PC-3 (cell line): ENCODE measurements around the gene MEGF10. TPM values are rescaled to one million over a fixed set of nuclear protein-coding genes. Genes with fewer than 3 reads are reported as not detected.

Experiments
- ATAC-seq: fragments of 200-7000 bp; cut with Tn5 transposase; 2 replicates; pipeline ENCODE4 v1.9.1; 2020; ENCODE audit warnings: mild to moderate bottlenecking, moderate library complexity
- BruUV-seq: library from RNA; stranded (reverse); fragments of 400-500 nt; replicated peaks from 2 replicates; lab custom pipeline; 2021; lab: Mats Ljungman, UMichigan
- CTCF ChIA-PET: fragments of 300-600 bp; sonication (Branson Sonifier 250); formaldehyde crosslinking; loops from one replicate; lab custom pipeline; 2022; ENCODE audit warnings: antibody characterized with exemption; lab: Charles Lee
- POLR2A ChIA-PET: fragments of 300-600 bp; sonication (Branson Sonifier 250); formaldehyde crosslinking; loops from one replicate; lab custom pipeline; 2022; ENCODE audit warnings: antibody characterized with exemption; ENCODE audit not compliant: unreplicated experiment; lab: Charles Lee
- DNase-seq: peaks from one replicate; pipeline ENCODE4 v3.0.0-alpha.2; 2015
- H2AFZ ChIP-seq: fragments of 300-600 bp; sonication (generic); 2 replicates; pipeline ENCODE4 v1.6.0; 2016; ENCODE audit warnings: antibody characterized with exemption, low read length
- H3F3A ChIP-seq: fragments of 300-600 bp; sonication (generic); one replicate; pipeline ENCODE4 v1.6.0; 2017; ENCODE audit warnings: antibody characterized with exemption, low read length, control low read depth, mild to moderate bottlenecking; ENCODE audit not compliant: unreplicated experiment
- H3K27ac ChIP-seq: fragments of 300-600 bp; sonication (generic); 2 replicates; pipeline ENCODE4 v1.5.1; 2016; ENCODE audit warnings: mild to moderate bottlenecking, low read length
- H3K27me3 ChIP-seq: fragments of 300-600 bp; sonication (generic); 2 replicates; pipeline ENCODE4 v1.6.1; 2016; ENCODE audit warnings: low read length, mixed read lengths
- H3K36me3 ChIP-seq: fragments of 300-600 bp; sonication (generic); 2 replicates; pipeline ENCODE4 v1.6.1; 2016; ENCODE audit warnings: low read depth, mixed run types, low read length, mixed read lengths
- H3K4me1 ChIP-seq: fragments of 300-600 bp; sonication (generic); 2 replicates; pipeline ENCODE4 v1.5.1; 2016; ENCODE audit warnings: low read length; ENCODE audit not compliant: insufficient read depth
- H3K4me2 ChIP-seq: fragments of 300-600 bp; sonication (generic); 2 replicates; pipeline ENCODE4 v1.6.0; 2016; ENCODE audit warnings: low read length
- H3K4me3 ChIP-seq: fragments of 300-600 bp; sonication (generic); 2 replicates; pipeline ENCODE4 v1.5.1; 2016; ENCODE audit warnings: mild to moderate bottlenecking, low read length, mixed read lengths
- H3K79me2 ChIP-seq: fragments of 300-600 bp; sonication (generic); 2 replicates; pipeline ENCODE4 v1.6.1; 2017; ENCODE audit warnings: low read length, mixed read lengths
- H3K9ac ChIP-seq: fragments of 300-600 bp; sonication (generic); 2 replicates; pipeline ENCODE4 v1.6.0; 2016; ENCODE audit warnings: mild to moderate bottlenecking, low read length
- H3K9me2 ChIP-seq: fragments of 300-600 bp; sonication (generic); replicated peaks from 2 replicates; pipeline ENCODE4 v1.6.1; 2016; ENCODE audit warnings: mixed run types, low read length, mixed read lengths
- H3K9me3 ChIP-seq: fragments of 300-600 bp; sonication (generic); 2 replicates; pipeline ENCODE4 v1.6.1; 2016; ENCODE audit warnings: low read length, mixed read lengths
- H4K20me1 ChIP-seq: fragments of 300-600 bp; sonication (generic); 2 replicates; pipeline ENCODE4 v1.6.1; 2016; ENCODE audit warnings: low read length, mixed read lengths
- CTCF ChIP-seq: fragments of 300-600 bp; sonication (generic); conservative IDR thresholded peaks from 2 replicates; pipeline ENCODE4 v1.5.1; 2017; ENCODE audit warnings: antibody characterized with exemption, low read depth, mild to moderate bottlenecking, low read length
- EZH2 ChIP-seq: fragments of 300-600 bp; sonication (generic); IDR thresholded peaks from one replicate; pipeline ENCODE4 v1.6.1; 2017; ENCODE audit warnings: antibody characterized with exemption, mild to moderate bottlenecking, low read length; ENCODE audit not compliant: unreplicated experiment
- EZH2phosphoT487 ChIP-seq: fragments of 300-600 bp; sonication (generic); IDR thresholded peaks from 2 replicates; pipeline ENCODE4 v1.6.1; 2018; ENCODE audit warnings: mild to moderate bottlenecking, antibody characterized with exemption, low read length, borderline replicate concordance
- intact Hi-C: fragments of 100-400 bp; cut with micrococcal nuclease; formaldehyde crosslinking; loops from 2 replicates; pipeline ENCODE4 v1.9.0; 2023
- total RNA-seq: library from RNA; depleted of rRNA; stranded (reverse); fragments of >200 nt; gene quantifications from 2 replicates; pipeline ENCODE4 v1.2.3, GENCODE V29; 2014

The MEGF10 gene
- total RNA-seq, 1 experiment from 2014 or later = not detected

DNA sequence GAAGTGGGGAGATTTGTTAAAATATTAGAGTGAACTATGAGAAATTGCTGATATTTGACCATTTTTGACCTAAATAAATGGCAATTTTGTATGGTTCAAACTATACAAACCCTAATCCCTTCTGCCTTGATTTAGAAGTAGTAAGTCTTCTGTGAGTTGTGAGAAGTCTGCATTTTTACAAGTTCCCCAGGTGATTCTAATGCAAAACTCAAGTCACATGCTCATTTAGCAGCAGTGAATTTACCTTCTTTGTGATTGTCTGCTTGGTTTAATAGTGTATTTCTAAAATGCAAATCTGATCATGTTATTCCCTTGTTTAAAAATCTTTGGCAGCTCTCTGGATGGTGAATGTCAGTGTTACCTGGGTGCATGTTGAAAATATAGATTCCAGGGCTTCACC is 2.8 kb downstream of the MEGF10 start:
- no peaks in the 10 kb centered on the region for H4K20me1 ChIP-seq
- no peak overlapping the region for H3K27ac ChIP-seq
- no peak overlapping the region for H3K4me3 ChIP-seq
- peaks cover 4% of the 10 kb centered on the region; the same call in 1 of the 2 replicates for H3K4me1 ChIP-seq
- intact Hi-C loops = no loop called here
- H3K9ac ChIP-seq = no peak overlapping the region
- no peak overlapping the region for H2AFZ ChIP-seq
- H3K36me3 ChIP-seq = no peaks in the 10 kb centered on the region
- H3K9me3 ChIP-seq = no peaks in the 10 kb centered on the region
- BruUV-seq = no TSS peak
- ChIA-PET CTCF (no interaction called here), POLR2A (no interaction called here)
- H3K9me2 ChIP-seq = no peaks in the 10 kb centered on the region
- H3F3A ChIP-seq = no peaks in the 10 kb centered on the region
- TF ChIP-seq EZH2 (no peak), CTCF (no peak), EZH2phosphoT487 (no peak)
- no peak for DNase-seq
- no peak for ATAC-seq
- no peaks in the 10 kb centered on the region for H3K79me2 ChIP-seq
- no peak overlapping the region for H3K4me2 ChIP-seq
- H3K27me3 ChIP-seq = peaks cover 47% of the 10 kb centered on the region

GRCh38 chr5:127294829-127295228 is 4.2 kb downstream of the MEGF10 start:
- Histone ChIP-seq H3K4me2 (no peak overlapping the region), H3K9me3 (no peaks in the 10 kb centered on the region), H3K9ac (no peak overlapping the region), H3K36me3 (no peaks in the 10 kb centered on the region), H4K20me1 (no peaks in the 10 kb centered on the region), H3K79me2 (no peaks in the 10 kb centered on the region), H3K4me3 (no peak overlapping the region), H3K9me2 (no peaks in the 10 kb centered on the region), H3K27me3 (peaks cover 45% of the 10 kb centered on the region), H3F3A (no peaks in the 10 kb centered on the region), H3K27ac (no peak overlapping the region), H3K4me1 (peaks cover 4% of the 10 kb centered on the region; the same call in 1 of the 2 replicates), H2AFZ (no peak overlapping the region)
- ATAC-seq = no peak
- BruUV-seq = no TSS peak
- POLR2A ChIA-PET = no interaction called here
- DNase-seq = no peak
- CTCF ChIA-PET = no interaction called here
- intact Hi-C loops = no loop called here
- TF ChIP-seq CTCF (no peak), EZH2 (no peak), EZH2phosphoT487 (no peak)

DNA sequence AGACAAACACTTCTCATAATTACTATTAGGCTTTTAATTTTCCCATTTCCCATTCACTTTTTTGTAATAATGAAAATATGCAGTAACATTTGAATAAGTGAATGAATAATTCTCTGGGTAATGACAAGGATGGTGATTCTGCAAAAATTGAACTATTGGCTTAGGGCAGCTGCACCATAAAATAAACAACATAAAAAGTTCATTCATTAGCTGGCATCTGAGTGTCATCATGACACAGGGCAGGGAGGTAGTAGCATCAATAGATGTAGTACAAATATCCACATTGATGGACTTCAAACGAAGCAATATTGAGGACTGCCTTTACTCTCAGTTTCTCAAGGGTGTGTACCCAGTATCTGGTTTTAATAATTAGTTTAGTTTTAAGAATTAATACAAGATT is 4.9 kb downstream of the MEGF10 start:
- Histone ChIP-seq H3K4me2 (no peak overlapping the region), H3K27ac (no peak overlapping the region), H4K20me1 (no peaks in the 10 kb centered on the region), H2AFZ (no peak overlapping the region), H3K79me2 (no peaks in the 10 kb centered on the region), H3K27me3 (peaks cover 44% of the 10 kb centered on the region), H3K9ac (no peak overlapping the region), H3K9me2 (no peaks in the 10 kb centered on the region), H3K9me3 (no peaks in the 10 kb centered on the region), H3K4me1 (peaks cover 4% of the 10 kb centered on the region; the same call in 1 of the 2 replicates), H3F3A (no peaks in the 10 kb centered on the region), H3K4me3 (no peak overlapping the region), H3K36me3 (no peaks in the 10 kb centered on the region)
- no peak for ATAC-seq
- ChIA-PET POLR2A (no interaction called here), CTCF (no interaction called here)
- BruUV-seq = no TSS peak
- TF ChIP-seq CTCF = no peak
- intact Hi-C loops = no loop called here
- DNase-seq = no peak
